ENCODE results near the gene LDLRAD3. TPM values are rescaled to one million over a fixed set of nuclear protein-coding genes. Genes with fewer than 3 reads are reported as not detected.
"Not testable (repeated sequence)": the region's sequence is repeated elsewhere in the genome, so short reads cannot be mapped to it uniquely, and the experiment has no call there.

The LDLRAD3 gene
- total and polyA plus RNA-seq, 4 donors = 2.3 to 19.6 (median 10.8) TPM

- intact Hi-C loops (cut with DNase I) = no loop called here
Measured at GRCh38 chr11:36034551-36035331, 90.9 kb downstream of the LDLRAD3 start.

GRCh38 chr11:36035454-36035853 is 91.6 kb downstream of the LDLRAD3 start:
- peaks cover 0 to 3% of the 10 kb centered on the region in 2 donors for H3K4me1 ChIP-seq (ENCODE audit: control insufficient read depth in 1 of 2, insufficient read depth in 2 of 2, low read length in 2 of 2)
- H3K27ac ChIP-seq (ENCODE audit: low read depth in 1 of 2, low read length in 2 of 2) = no peak overlapping the region
- no peak for DNase-seq
- no peak overlapping the region for H3K4me3 ChIP-seq (ENCODE audit: low read length in 2 of 2)
- intact Hi-C loops (cut with DNase I) = no loop called here
- no peak for ATAC-seq (ENCODE audit: low FRiP score)
- H3K9me3 ChIP-seq (ENCODE audit: control insufficient read depth, low read length) = no peaks in the 10 kb centered on the region
- WGBS, 2 donors = 48 to 71% methylated on average over 1 of the region's 1 CpG
- no peaks in the 10 kb centered on the region for H3K36me3 ChIP-seq (ENCODE audit: control insufficient read depth in 1 of 2, insufficient read depth in 2 of 2, low read length in 1 of 2)
- H3K27me3 ChIP-seq (ENCODE audit: control insufficient read depth in 1 of 2, insufficient read depth in 2 of 2, low read length in 1 of 2) = no peaks in the 10 kb centered on the region

More at GRCh38 chr11:36034551-36035331, 90.9 kb downstream of the LDLRAD3 start:
- 96 to 97% methylated on average over 11 of the region's 11 CpGs for WGBS, 2 donors
- Histone ChIP-seq H3K4me1 (ENCODE audit: control insufficient read depth in 1 of 2, insufficient read depth in 2 of 2, low read length in 2 of 2) (peaks cover 0 to 3% of the 10 kb centered on the region in 2 donors), H3K27ac (ENCODE audit: low read depth in 1 of 2, low read length in 2 of 2) (no peak overlapping the region), H3K4me3 (ENCODE audit: low read length in 2 of 2) (no peak overlapping the region), H3K9me3 (ENCODE audit: control insufficient read depth, low read length) (no peaks in the 10 kb centered on the region), H3K36me3 (ENCODE audit: control insufficient read depth in 1 of 2, insufficient read depth in 2 of 2, low read length in 1 of 2) (no peaks in the 10 kb centered on the region), H3K27me3 (ENCODE audit: control insufficient read depth in 1 of 2, insufficient read depth in 2 of 2, low read length in 1 of 2) (no peaks in the 10 kb centered on the region)
- no peak for ATAC-seq (ENCODE audit: low FRiP score)
- no peak for DNase-seq

- DNase-seq (no peak), ATAC-seq (ENCODE audit: low FRiP score) (no peak)
- intact Hi-C loops (cut with DNase I) = no loop called here
- Histone ChIP-seq H3K4me3 (ENCODE audit: low read length in 2 of 2) (no peak overlapping the region), H3K27me3 (ENCODE audit: control insufficient read depth in 1 of 2, insufficient read depth in 2 of 2, low read length in 1 of 2) (no peaks in the 10 kb centered on the region), H3K27ac (ENCODE audit: low read depth in 1 of 2, low read length in 2 of 2) (no peak overlapping the region), H3K9me3 (ENCODE audit: control insufficient read depth, low read length) (no peaks in the 10 kb centered on the region), H3K4me1 (ENCODE audit: control insufficient read depth in 1 of 2, insufficient read depth in 2 of 2, low read length in 2 of 2) (peaks cover 0 to 3% of the 10 kb centered on the region in 2 donors), H3K36me3 (ENCODE audit: control insufficient read depth in 1 of 2, insufficient read depth in 2 of 2, low read length in 1 of 2) (no peaks in the 10 kb centered on the region)
- 90 to 92% methylated on average over 9 of the region's 9 CpGs for WGBS, 2 donors
Measured at GRCh38 chr11:36035999-36036398, 92.1 kb downstream of the LDLRAD3 start.

GRCh38 chr11:36037031-36037430 is 93.2 kb downstream of the LDLRAD3 start:
- Histone ChIP-seq H3K9me3 (ENCODE audit: control insufficient read depth, low read length) (no peaks in the 10 kb centered on the region), H3K27ac (ENCODE audit: low read depth in 1 of 2, low read length in 2 of 2) (no peak overlapping the region), H3K4me3 (ENCODE audit: low read length in 2 of 2) (no peak overlapping the region), H3K36me3 (ENCODE audit: control insufficient read depth in 1 of 2, insufficient read depth in 2 of 2, low read length in 1 of 2) (no peaks in the 10 kb centered on the region), H3K4me1 (ENCODE audit: control insufficient read depth in 1 of 2, insufficient read depth in 2 of 2, low read length in 2 of 2) (no peaks in the 10 kb centered on the region), H3K27me3 (ENCODE audit: control insufficient read depth in 1 of 2, insufficient read depth in 2 of 2, low read length in 1 of 2) (no peaks in the 10 kb centered on the region)
- ATAC-seq (ENCODE audit: low FRiP score) = no peak
- intact Hi-C loops (cut with DNase I) = no loop called here
- no peak for DNase-seq
- 16 to 25% methylated on average over 7 of the region's 7 CpGs for WGBS, 2 donors

GRCh38 chr11:36038541-36038940 is 94.7 kb downstream of the LDLRAD3 start:
- Histone ChIP-seq H3K27ac (ENCODE audit: low read depth in 1 of 2, low read length in 2 of 2) (no peak overlapping the region), H3K36me3 (ENCODE audit: control insufficient read depth in 1 of 2, insufficient read depth in 2 of 2, low read length in 1 of 2) (no peaks in the 10 kb centered on the region), H3K27me3 (ENCODE audit: control insufficient read depth in 1 of 2, insufficient read depth in 2 of 2, low read length in 1 of 2) (no peaks in the 10 kb centered on the region), H3K9me3 (ENCODE audit: control insufficient read depth, low read length) (no peaks in the 10 kb centered on the region), H3K4me3 (ENCODE audit: low read length in 2 of 2) (no peak overlapping the region), H3K4me1 (ENCODE audit: control insufficient read depth in 1 of 2, insufficient read depth in 2 of 2, low read length in 2 of 2) (no peaks in the 10 kb centered on the region)
- intact Hi-C loops (cut with DNase I) = no loop called here
- ATAC-seq (ENCODE audit: low FRiP score) (no peak), DNase-seq (no peak)
- 37 to 45% methylated on average over 3 of the region's 3 CpGs for WGBS, 2 donors

GRCh38 chr11:36039471-36039870 is 95.6 kb downstream of the LDLRAD3 start:
- intact Hi-C loops (cut with DNase I) = no loop called here
- no peak overlapping the region for H3K4me3 ChIP-seq (ENCODE audit: low read length in 2 of 2)
- DNase-seq (no peak), ATAC-seq (ENCODE audit: low FRiP score) (no peak)
- H3K27me3 ChIP-seq (ENCODE audit: control insufficient read depth in 1 of 2, insufficient read depth in 2 of 2, low read length in 1 of 2) = no peaks in the 10 kb centered on the region
- H3K9me3 ChIP-seq (ENCODE audit: control insufficient read depth, low read length) = no peaks in the 10 kb centered on the region
- H3K36me3 ChIP-seq (ENCODE audit: control insufficient read depth in 1 of 2, insufficient read depth in 2 of 2, low read length in 1 of 2) = no peaks in the 10 kb centered on the region
- WGBS, 2 donors = 93 to 94% methylated on average over 4 of the region's 4 CpGs
- H3K4me1 ChIP-seq (ENCODE audit: control insufficient read depth in 1 of 2, insufficient read depth in 2 of 2, low read length in 2 of 2) = no peaks in the 10 kb centered on the region
- H3K27ac ChIP-seq (ENCODE audit: low read depth in 1 of 2, low read length in 2 of 2) = no peak overlapping the region

GRCh38 chr11:36041988-36042611 is 98.2 kb downstream of the LDLRAD3 start:
- no peaks in the 10 kb centered on the region for H3K27me3 ChIP-seq (ENCODE audit: control insufficient read depth in 1 of 2, insufficient read depth in 2 of 2, low read length in 1 of 2)
- intact Hi-C loops (cut with DNase I) = loop anchor here in 1 of 2 donors (10.0 kb wide), 1 partner anchor 217 kb away; no protein-coding TSS in a partner anchor
- no peaks in the 10 kb centered on the region for H3K9me3 ChIP-seq (ENCODE audit: control insufficient read depth, low read length)
- no peak for ATAC-seq (ENCODE audit: low FRiP score)
- WGBS, 2 donors = 80 to 81% methylated on average over 5 of the region's 5 CpGs
- DNase-seq = no peak
- H3K4me1 ChIP-seq (ENCODE audit: control insufficient read depth in 1 of 2, insufficient read depth in 2 of 2, low read length in 2 of 2) = no peaks in the 10 kb centered on the region
- no peaks in the 10 kb centered on the region for H3K36me3 ChIP-seq (ENCODE audit: control insufficient read depth in 1 of 2, insufficient read depth in 2 of 2, low read length in 1 of 2)
- no peak overlapping the region for H3K4me3 ChIP-seq (ENCODE audit: low read length in 2 of 2)
- no peak overlapping the region for H3K27ac ChIP-seq (ENCODE audit: low read depth in 1 of 2, low read length in 2 of 2)

GRCh38 chr11:36044636-36045035 is 100.8 kb downstream of the LDLRAD3 start:
- DNase-seq (no peak), ATAC-seq (ENCODE audit: low FRiP score) (no peak)
- 98 to 99% methylated on average over 4 of the region's 4 CpGs for WGBS, 2 donors
- no peaks in the 10 kb centered on the region for H3K36me3 ChIP-seq (ENCODE audit: control insufficient read depth in 1 of 2, insufficient read depth in 2 of 2, low read length in 1 of 2)
- no peak overlapping the region for H3K4me3 ChIP-seq (ENCODE audit: low read length in 2 of 2)
- no peaks in the 10 kb centered on the region for H3K4me1 ChIP-seq (ENCODE audit: control insufficient read depth in 1 of 2, insufficient read depth in 2 of 2, low read length in 2 of 2)
- no peaks in the 10 kb centered on the region for H3K9me3 ChIP-seq (ENCODE audit: control insufficient read depth, low read length)
- intact Hi-C loops (cut with DNase I) = loop anchor here in 1 of 2 donors (10.0 kb wide), 1 partner anchor 220 kb away; no protein-coding TSS in a partner anchor
- no peak overlapping the region for H3K27ac ChIP-seq (ENCODE audit: low read depth in 1 of 2, low read length in 2 of 2)
- H3K27me3 ChIP-seq (ENCODE audit: control insufficient read depth in 1 of 2, insufficient read depth in 2 of 2, low read length in 1 of 2) = no peaks in the 10 kb centered on the region

GRCh38 chr11:36045945-36046344 is 102.1 kb downstream of the LDLRAD3 start:
- H3K4me1 ChIP-seq (ENCODE audit: control insufficient read depth in 1 of 2, insufficient read depth in 2 of 2, low read length in 2 of 2); H3K27ac ChIP-seq (ENCODE audit: low read depth in 1 of 2, low read length in 2 of 2); ATAC-seq (ENCODE audit: low FRiP score); H3K36me3 ChIP-seq (ENCODE audit: control insufficient read depth in 1 of 2, insufficient read depth in 2 of 2, low read length in 1 of 2); H3K27me3 ChIP-seq (ENCODE audit: control insufficient read depth in 1 of 2, insufficient read depth in 2 of 2, low read length in 1 of 2); H3K4me3 ChIP-seq (ENCODE audit: low read length in 2 of 2); DNase-seq; H3K9me3 ChIP-seq (ENCODE audit: control insufficient read depth, low read length): not testable (repeated sequence)
- 96 to 100% methylated on average over 3 of the region's 3 CpGs for WGBS, 2 donors
- intact Hi-C loops (cut with DNase I) = loop anchor here in 1 of 2 donors (10.0 kb wide), 1 partner anchor 221 kb away; no protein-coding TSS in a partner anchor
